Stimulated activated CD4-positive, alpha-beta T cell treated with anti-CD3 and anti-CD28 coated beads, Interleukin-2, amount 100 ng/mL, for 48 hours (primary cell): Measurements from ENCODE around the gene FDXR.
"Not testable (repeated sequence)": the region's sequence is repeated elsewhere in the genome, so short reads cannot be mapped to it uniquely, and the experiment has no call there.

Experiments
- DNase-seq, 2 donors: peaks; one replicate each; pipeline ENCODE4 v3.0.0-alpha.2; 2020

The FDXR gene, protein sequence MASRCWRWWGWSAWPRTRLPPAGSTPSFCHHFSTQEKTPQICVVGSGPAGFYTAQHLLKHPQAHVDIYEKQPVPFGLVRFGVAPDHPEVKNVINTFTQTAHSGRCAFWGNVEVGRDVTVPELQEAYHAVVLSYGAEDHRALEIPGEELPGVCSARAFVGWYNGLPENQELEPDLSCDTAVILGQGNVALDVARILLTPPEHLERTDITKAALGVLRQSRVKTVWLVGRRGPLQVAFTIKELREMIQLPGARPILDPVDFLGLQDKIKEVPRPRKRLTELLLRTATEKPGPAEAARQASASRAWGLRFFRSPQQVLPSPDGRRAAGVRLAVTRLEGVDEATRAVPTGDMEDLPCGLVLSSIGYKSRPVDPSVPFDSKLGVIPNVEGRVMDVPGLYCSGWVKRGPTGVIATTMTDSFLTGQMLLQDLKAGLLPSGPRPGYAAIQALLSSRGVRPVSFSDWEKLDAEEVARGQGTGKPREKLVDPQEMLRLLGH

DNA sequence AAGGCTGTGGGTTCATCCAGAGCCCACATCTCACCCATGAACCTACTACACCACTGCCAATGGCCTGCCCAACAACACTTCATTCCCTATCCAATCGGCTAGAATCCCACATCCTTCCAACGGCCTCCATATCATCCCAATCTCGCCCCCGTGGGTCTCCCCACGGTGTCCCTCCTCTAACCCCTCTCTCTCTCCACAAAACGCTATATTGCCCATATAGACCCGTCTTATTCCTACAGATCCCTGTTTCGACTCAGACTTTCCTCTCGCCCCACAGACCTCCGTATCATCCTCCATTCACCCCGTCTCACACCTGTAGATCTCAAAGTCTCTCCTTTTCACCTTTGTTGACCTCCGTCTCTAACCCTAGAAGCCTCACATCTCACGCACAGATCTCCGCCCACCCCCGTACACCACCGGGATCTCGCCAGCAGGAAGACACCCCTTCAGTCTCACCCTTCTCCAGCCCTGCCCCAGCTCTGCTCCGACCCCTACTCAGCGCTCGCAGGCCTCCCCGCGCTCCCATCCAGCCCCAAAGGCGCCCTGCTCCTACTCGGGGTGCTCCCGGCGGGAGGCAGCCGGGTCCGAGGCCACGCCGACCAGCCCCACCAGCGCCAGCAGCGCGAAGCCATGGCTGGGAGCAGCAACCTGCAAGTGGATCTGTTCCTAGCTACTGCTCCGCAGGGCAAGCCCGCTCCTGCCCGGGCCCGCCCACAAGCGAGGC is at the start of gene FDXR:
Gene FDXR (minus strand): TSS at position 682 of the 724 bp plus-strand sequence. CDS start 50 bp downstream, at position 632.
- DNase-seq: no peak

DNA sequence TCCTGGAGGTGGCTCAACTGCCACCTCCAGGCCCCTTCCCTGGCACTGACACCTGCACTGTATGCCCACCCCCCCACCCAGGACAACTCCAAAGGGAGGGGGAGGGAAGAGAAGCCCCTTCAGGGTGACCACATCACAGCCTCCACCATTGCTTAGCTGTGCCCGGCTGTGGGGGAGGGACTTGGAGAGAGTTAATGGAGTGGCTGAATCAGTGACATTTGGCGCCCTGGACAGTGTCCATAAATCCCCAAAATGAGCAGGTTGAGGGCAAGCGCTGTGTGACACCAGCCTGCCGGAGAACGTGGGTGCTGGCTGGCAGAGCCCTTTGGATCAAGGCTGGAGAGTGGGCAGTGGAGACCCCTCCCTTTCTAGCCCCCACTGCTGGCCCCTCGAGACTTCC is 49.4 kb upstream of the FDXR start:
- DNase-seq: no peak

DNA sequence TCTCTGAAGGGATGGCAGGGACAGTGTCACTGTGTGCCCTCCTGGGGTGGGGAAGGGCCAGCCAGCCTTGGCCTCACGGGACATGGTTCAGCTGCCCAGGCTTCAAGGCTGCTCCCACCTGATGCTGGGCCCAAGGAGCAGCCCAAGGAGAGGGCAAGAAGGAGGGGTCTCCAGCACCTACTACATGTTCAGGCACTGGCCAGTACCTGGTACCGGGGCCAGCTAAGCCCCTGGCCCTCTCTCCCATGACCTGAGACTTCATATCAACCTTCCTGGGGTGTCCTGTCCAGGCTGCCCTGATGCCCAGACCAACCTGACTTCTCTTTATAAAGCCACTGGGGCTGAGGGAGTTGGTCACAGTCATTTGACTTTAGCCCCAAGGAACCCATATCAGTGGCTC is 49.0 kb upstream of the FDXR start:
- no peak for DNase-seq

DNA sequence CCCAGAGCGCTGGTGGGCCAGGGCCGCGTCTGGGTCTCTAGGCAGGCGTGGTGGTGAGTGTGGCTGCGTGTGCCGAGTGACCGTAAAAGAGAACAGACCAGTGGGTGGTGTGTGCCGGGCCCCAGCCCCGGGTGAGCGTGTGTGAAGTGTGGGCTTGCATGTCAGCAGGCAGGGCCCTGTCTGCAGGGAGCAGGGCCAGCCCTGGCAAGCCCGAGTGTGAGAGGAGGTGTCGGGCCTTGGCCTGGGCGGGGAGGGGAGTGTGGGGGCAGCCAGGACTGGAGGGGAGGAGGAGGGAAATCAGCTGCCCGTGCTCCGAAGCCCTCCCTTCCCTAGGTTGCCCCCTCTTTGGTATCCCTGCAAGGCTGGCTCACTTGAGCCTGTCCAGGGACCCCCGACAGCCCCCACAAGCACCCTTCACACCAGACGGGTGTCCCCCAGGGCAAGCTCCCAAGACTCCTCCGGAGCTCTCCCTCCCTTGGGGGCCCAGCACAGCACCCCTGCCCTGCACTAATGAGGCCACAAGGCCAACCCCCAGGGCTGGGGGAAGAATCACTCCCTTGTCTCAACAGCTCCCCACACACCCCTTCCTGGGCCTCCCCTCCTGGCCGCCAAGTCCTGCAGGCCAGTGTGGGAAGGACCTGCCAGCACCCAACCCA is 48.4 kb upstream of the FDXR start:
- no peak for DNase-seq

DNA sequence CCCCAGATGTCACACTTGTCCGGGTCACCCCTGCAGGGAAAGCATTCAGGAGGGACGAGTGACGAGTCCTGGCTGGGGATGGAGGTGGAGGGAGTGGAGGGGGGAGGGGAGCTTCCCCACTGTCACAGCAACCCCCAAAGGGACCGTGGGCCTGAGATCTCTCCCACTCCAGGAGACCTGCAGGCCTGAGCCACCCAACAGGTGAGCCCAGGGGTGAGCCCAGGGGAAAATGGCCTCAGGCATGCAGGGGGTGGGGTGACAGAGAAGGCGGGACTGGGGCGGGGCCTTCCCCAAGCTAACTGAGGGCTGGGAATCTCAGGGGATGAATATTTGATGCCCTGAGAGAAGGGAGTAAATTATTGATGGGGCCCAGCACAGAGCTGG is 47.8 kb upstream of the FDXR start:
- DNase-seq: no peak

DNA sequence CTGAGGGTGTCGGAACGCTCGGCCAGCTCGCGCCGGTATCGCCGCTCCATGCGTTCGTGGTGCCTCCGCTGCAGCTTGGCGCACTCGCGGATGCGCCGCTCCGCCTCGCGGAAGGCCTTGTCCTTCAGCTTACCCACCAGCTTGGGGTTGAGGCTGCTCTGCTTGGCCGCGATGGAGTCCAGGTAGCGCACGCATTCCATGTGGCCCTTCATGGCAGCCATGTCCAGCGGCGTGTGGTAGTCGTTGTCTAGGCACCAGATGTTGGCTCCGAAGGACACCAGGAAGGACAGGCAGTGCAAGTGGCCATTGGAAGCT is 47.5 kb upstream of the FDXR start:
- DNase-seq: no peak

DNA sequence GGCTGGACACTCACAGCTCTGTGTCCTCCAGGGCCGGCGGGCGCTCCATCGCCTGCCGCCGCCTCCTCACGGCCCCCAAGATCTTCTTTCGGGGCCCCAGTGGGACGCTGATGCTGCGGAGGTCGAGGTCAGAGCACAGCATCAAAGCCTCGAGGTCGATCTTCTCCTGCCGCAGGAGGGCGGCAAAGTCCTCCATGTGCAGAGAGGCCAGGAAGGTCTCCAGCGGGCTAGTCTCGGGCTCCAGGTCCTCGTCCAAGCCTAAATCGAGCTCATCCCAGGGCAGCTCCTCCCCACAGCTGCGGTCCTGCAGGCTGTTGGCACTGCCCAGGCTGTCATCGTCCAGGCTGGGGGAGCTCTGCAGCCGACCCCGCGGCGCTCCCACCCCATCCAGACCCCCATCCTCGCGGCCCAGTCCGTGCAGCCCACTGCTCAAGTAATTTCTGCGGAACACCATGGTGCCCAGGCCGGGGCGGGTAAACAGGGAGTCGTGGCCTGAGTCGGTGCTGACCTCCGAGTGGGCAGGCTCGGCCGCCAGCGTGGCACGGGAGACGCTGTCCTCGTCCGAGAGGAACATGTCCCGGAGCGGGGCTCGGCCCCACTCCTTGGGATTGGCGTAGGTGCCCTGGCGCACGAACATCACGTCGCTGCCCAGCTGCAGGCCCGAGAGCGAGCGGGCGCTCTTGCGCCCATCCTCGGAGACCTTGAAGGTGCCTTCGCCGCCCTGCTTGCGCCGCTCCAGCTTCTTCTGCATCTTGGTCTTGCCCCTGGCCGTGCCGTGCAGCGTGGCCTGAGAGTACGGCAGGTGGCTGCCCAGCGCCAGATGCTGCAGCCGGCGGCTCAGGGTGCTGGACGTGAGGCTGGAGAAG is 46.9 kb upstream of the FDXR start:
- no peak for DNase-seq

DNA sequence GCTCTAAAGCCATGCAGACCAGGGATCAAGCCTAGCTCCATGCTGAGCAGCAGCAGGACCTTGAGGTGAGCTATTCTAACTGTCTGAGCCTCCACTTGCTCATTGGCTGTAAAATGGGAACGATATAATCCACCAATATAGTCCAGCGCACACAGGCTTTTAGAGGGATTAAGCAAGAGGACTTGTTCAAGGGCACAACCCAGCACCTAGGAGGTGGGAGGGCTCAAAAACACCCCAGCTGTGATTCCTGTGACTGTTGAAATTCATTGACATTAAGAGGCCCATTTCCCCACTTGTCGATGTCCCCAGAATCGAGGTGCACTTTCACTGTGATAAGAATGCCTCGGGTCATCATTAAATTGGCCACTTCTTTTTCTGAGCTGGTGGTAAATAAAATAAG is 46.1 kb upstream of the FDXR start:
- no peak for DNase-seq

DNA sequence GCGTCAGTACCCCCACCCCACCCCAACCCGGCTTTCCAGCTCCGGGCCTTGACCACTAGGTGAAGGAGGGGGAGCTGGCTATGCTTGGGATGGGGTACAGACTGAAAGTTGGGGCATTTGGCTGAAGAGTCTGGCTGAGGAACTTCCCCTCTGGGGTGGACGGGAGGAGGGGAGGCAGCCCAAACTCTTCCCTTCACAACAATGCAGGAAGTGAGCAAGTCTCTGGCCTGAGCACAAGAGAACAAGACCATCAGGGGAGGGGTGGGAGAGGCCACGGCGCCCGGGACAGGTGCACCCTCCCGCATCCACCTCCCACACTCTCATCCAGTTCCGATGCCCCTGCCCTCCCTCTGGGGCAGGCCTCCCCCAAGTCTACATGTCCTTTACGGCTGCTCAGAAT is 44.6 kb upstream of the FDXR start:
- no peak for DNase-seq

DNA sequence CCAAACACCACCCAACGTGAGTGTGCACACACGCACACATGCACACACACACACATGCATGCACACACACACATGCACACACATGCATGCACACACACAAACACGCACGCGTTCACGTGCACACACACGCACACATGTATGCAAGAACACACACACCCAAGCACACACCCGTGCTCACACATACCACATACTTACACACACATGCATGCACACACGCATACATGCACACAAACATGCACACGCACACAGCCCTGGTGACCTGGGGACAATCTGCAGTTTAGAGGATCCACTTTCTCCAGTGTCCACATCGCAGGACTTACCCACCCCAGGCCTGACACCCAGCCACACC is 44.0 kb upstream of the FDXR start:
- DNase-seq: no peak

DNA sequence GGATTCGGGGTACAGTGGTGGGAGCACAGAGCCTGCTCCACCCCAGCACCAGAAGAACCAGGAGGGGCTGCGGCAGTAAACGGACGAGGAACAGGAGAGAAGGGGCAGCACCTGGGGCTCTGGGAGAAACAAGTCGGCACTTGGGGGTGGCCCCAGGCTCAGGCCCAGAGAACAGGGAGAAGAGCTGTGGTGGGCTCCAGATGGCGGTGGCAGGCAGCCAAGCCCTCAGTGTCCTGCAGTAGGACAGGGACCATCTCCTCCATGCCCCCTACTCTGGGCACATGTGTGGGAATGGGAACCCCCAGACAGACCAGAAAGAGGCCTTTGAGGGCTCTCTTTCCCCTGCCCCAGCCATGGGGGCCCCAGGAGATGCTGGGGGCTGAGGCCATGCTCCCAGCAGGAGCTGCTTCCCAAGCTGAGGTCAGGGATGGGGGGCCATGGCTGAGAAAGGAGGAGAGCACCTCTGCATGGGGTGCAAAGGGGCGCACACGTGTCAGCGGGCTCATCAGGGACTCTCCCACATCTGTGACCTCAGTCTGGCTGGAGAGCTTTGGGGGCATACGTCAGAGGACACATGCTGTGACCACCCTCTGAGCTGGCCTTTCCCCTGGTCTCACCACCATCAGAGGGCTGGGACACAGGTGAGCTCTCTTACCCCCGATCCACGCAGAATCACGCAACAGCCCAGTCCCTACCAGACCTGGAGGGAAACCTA is 43.5 kb upstream of the FDXR start:
- DNase-seq: no peak

DNA sequence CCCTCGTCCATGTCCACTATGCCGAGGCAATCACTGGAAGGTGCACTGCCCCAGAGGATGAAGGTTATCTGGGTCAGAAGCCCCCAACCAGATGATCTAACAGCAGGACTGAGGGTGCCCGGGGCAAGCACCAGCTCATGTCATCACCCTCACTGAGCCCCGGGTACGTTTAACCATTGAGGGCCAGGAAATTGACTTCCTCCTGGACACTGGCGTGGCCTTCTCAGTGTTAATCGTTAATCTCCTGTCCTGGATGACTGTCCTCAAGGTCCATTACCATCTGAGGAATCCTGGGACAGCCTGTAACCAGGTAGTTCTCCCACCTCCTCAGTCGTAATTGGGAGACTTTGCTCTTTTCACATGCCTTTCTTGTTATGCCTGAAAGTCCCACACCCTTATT is 38.6 kb upstream of the FDXR start:
- not testable (repeated sequence) for DNase-seq

DNA sequence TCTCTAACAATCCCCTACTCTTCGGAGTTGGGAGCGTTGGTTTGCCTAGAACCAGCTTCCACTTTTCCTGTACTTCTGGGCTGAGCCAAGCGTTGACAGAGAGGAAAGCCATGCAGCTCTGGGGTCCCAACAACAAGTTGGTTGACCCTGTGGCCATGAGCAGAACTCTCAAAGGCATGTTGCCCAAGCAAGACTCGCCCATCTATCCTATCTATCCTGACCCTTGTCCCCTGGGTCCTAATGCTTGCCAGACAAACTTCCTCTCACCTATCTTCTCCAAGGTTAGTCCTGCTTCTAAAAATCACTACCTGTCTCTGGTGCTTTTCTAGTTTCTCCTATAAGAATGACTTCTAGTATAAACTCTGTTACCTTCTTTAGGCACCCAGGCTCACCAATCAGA is 36.3 kb upstream of the FDXR start:
- not testable (repeated sequence) for DNase-seq

DNA sequence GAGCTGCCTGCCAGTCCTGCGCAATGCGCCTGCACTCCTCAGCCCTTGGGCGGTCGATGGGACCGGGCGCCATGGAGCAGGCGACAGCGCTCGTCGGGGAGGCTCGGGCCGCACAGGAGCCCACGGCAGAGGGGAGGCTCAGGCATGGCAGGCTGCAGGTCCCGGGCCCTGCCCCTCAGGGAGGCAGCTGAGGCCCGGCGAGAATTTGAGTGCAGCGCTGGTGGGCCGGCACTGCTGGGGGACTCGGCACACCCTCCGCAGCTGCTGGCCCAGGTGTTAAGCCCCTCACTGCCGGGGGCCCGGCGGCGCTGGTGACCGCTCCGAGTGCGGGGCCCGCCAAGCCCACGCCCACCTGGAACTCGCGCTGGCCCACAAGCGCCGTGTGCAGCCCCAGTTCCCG is 34.2 kb upstream of the FDXR start:
- no peak for DNase-seq

DNA sequence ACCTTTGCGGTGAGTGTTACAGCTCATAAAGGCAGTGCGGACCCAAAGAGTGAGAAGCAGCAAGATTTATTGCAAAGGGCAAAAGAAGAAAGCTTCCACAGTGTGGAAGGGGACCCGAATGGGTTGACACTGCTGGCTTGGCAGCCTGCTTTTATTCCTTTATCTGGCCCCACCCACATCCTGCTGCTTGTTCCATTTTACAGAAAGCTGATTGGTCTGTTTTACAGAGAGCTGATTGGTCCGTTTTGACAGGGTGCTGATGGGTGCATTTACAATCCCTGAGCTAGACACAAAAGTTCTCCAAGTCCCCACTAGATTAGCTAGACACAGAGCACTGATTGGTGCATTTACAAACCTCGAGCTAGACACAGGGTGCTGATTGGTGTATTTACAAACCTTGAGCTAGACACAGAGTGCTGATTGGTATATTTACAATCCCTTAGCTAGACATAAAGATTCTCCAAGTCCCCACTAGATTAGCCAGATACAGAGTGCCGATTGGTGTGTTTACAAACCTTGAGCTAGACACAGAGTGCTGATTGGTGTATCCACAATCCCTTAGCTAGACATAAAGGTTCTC is 33.5 kb upstream of the FDXR start:
- not testable (repeated sequence) for DNase-seq

DNA sequence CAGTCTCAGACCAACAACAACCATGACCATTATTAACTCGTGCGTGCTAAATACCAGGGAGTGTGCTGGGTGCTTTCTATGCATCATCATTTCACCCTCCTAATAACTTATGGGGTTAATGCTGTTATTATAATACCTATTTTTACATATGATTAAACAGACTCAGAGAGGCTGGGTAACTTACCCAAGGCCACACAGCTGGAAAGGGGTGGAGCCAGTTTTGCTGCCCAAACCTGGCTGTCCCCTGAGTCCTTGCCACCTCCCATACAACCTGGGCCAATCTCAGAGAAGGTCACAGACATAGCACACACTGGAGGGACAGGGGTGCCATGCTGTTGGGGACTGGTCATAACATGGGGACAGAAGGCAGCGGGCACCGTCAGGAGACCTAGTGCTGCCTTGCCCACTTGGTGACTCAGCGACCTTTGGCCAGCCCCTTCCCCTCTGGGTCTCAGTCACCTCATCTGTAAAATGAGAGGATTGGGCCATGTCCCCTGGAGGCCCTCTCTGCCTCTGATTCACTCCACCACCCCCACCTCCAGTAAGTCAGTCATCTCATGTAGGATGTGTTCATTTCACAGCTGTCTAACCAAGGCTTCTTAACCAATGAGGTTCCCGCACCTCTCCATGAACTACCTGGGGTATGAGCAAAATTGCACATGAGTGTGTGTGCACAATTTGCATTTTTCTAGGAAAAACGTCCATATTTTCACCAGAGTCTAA is 32.1 kb upstream of the FDXR start:
- no peak for DNase-seq

DNA sequence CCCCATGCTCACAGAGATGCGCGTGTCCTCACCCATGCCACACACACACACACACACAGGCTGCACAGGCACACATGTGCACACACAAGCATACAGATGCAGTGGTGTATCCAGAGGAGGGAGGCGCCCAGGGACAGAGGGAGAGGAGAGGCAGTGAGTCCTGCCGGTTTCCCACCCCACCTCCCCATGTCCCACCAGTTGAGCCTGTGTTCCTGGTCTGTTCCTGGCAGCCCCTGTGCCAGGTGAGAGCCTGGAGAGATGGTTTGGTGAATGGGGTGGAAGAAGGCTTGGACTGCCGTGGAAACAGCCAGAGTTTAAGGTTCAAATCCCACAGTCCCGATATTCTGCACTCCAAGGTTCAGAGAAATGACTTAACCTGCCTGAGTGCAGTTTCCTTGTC is 30.9 kb upstream of the FDXR start:
- no peak for DNase-seq

DNA sequence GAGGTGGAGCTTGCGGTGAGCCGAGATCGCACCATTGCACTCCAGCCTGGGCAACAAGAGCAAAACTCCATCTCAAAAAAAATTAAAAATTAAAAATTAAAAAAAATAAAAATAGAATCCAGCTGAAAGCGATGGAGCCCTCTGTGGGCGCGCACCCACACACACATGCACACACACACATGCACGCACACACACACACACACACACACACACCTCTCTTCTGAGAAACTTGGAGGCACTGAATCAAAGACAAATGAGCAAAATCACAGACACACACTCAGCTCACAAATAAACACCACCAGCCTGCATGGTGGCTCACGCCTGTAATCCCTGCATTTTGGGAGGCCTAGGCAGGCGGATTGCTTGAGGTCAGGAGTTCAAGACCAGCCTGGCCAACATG is 30.2 kb upstream of the FDXR start:
- DNase-seq: no peak

DNA sequence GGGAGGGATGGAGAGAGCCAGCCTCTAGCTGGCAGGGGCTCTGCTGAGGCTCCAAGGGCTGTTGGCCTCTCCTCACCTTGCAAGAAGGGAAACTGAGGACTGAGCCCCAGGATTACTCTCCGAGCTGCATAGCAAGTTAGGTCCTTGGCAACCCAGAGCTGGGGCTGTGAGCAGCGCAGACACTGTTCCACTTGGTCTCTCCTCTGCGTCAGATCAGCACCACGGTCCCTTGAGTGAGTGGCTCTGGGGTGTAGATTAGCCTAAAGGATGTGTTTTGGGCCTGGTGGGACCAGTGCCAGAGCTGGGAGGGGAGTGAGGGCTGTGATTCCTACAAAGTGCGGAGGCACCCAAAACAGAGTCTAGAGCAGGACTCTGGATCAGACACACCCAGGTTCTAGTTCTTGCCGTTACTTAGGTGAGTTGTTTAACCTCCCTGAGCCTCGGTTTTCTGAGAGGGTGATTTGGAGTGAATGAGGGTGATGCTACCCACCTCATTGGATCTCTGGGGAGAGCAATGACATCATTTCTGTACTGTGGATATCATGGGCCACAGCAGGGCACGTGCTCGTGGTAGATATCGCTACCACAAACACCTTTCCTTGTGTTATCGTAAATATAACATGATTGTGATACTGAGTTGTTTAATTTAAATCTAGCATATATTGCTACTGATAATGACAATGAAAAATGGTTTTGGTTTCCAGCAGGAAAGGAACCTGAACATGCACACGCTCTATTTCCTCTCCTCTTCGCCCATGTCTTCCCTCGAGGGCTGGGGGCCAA is 28.8 kb upstream of the FDXR start:
- no peak for DNase-seq

DNA sequence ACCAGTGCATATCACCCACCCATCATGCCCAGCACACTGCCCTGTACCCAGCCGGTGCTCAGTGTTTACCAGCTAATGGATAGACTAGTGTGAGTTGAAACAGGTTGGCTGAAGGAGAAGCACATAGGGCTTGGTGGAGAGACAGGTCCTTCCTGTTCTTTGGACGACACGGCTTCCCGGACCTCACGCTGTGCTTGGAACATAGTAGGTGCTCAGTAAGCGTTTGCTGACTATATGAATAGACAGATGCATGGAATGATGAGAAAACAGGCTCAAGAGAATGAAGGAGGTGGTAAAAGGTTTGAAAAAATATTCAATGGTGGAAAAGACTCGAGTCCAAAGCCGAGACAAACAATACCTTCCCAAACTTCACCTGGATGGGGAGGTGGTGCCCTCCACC is 27.4 kb upstream of the FDXR start:
- no peak for DNase-seq
